ENCODE measurements around the gene TRAF3IP1. TPM values are rescaled to one million over a fixed set of nuclear protein-coding genes. Genes with fewer than 3 reads are reported as not detected.

The TRAF3IP1 gene
- total and polyA plus RNA-seq, 2 of the 13 experiments (the other 11 are each of a cell fraction or from before 2014, with no cell fraction given): 4.1 to 12.9 TPM

DNA sequence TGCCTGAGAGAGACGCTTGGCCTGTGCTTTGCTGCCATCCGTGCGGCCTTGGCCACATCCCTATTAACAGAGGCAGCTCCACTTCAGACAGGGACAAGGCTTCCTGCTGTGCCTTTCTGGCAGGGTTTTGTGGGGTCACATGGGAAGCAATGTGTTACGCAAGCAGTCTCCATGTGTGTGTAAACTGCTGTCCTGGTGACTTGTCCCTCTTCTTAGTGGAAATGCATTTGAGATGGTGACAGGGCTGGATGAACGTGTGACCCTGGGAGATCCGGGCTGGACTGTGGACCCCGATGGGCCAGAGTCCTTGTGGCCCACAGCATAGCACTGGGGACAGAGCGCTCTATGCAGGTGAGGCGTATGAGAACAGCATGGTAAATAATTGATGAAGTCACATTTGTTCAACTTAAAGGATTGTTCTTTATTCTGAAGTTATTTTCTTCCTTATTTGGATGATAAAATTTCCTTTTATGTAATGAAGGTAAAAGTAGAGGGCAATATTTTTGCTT, 129.6 kb downstream of the TRAF3IP1 start (continued):
- no peak for TF ChIP-seq IKZF4 (CRISPR knock-in tag; IDR thresholded peaks at IDR 0.05; ENCODE audit: borderline replicate concordance, low read depth, not compliant biosample characterization)
- TF ChIP-seq SUZ12 (IDR thresholded peaks at IDR 0.05; ENCODE audit: low read depth, low read length): no peak
- TF ChIP-seq PAX8 (CRISPR knock-in tag; IDR thresholded peaks at IDR 0.05; ENCODE audit: borderline replicate concordance): no peak; the same call in 1 of the 2 replicates
- 0 out of 2 replicates have a peak, but pooled peaks have one; percentile 50 for TF ChIP-seq TBP (CRISPR knock-in tag; IDR thresholded peaks at IDR 0.05)
- TF ChIP-seq YEATS4 (CRISPR knock-in tag; IDR thresholded peaks at IDR 0.05; ENCODE audit: borderline replicate concordance): peak; percentile 96
- TF ChIP-seq, protein P1, sequence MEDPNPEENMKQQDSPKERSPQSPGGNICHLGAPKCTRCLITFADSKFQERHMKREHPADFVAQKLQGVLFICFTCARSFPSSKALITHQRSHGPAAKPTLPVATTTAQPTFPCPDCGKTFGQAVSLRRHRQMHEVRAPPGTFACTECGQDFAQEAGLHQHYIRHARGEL (CRISPR knock-in tag; IDR thresholded peaks at IDR 0.05): no peak
- TF ChIP-seq ZMYM4 (CRISPR knock-in tag; IDR thresholded peaks at IDR 0.05): peak; percentile 99
- peak; percentile 93 for TF ChIP-seq ZMYM2 (CRISPR knock-in tag; IDR thresholded peaks at IDR 0.05)
- peak; percentile 55 for TF ChIP-seq YY1 (IDR thresholded peaks at IDR 0.05; ENCODE audit: insufficient read depth, insufficient replicate concordance, low read depth, low read length)
- TF ChIP-seq, protein P2, sequence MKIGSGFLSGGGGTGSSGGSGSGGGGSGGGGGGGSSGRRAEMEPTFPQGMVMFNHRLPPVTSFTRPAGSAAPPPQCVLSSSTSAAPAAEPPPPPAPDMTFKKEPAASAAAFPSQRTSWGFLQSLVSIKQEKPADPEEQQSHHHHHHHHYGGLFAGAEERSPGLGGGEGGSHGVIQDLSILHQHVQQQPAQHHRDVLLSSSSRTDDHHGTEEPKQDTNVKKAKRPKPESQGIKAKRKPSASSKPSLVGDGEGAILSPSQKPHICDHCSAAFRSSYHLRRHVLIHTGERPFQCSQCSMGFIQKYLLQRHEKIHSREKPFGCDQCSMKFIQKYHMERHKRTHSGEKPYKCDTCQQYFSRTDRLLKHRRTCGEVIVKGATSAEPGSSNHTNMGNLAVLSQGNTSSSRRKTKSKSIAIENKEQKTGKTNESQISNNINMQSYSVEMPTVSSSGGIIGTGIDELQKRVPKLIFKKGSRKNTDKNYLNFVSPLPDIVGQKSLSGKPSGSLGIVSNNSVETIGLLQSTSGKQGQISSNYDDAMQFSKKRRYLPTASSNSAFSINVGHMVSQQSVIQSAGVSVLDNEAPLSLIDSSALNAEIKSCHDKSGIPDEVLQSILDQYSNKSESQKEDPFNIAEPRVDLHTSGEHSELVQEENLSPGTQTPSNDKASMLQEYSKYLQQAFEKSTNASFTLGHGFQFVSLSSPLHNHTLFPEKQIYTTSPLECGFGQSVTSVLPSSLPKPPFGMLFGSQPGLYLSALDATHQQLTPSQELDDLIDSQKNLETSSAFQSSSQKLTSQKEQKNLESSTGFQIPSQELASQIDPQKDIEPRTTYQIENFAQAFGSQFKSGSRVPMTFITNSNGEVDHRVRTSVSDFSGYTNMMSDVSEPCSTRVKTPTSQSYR (CRISPR knock-in tag; IDR thresholded peaks at IDR 0.05; ENCODE audit: borderline replicate concordance): peak; percentile 86
- peak; percentile 99; the same call in 1 of the 2 replicates for TF ChIP-seq ZNF292 (CRISPR knock-in tag; IDR thresholded peaks at IDR 0.05; ENCODE audit: borderline replicate concordance, low read depth)
- TF ChIP-seq ZNF777 (CRISPR knock-in tag; IDR thresholded peaks at IDR 0.05): peak; percentile 42; the same call in 1 of the 2 replicates
- TF ChIP-seq GPN1 (CRISPR knock-in tag; IDR thresholded peaks at IDR 0.05; ENCODE audit: borderline replicate concordance): no peak
- TF ChIP-seq EZH2 (conservative IDR thresholded peaks at IDR 0.05; ENCODE audit: low read depth, low read length): no peak
- TF ChIP-seq ZNF121 (CRISPR knock-in tag; IDR thresholded peaks at IDR 0.05): peak; percentile 87
- no peak for TF ChIP-seq AGO1 (IDR thresholded peaks at IDR 0.05; ENCODE audit: low read depth, low read length, poor library complexity, severe bottlenecking)
- no peak for TF ChIP-seq ZSCAN20 (CRISPR knock-in tag; IDR thresholded peaks at IDR 0.05; ENCODE audit: borderline replicate concordance)
- peak; percentile 35; the same call in 1 of the 2 replicates for TF ChIP-seq ZNF547 (CRISPR knock-in tag; IDR thresholded peaks at IDR 0.05)
- TF ChIP-seq, protein P3, sequence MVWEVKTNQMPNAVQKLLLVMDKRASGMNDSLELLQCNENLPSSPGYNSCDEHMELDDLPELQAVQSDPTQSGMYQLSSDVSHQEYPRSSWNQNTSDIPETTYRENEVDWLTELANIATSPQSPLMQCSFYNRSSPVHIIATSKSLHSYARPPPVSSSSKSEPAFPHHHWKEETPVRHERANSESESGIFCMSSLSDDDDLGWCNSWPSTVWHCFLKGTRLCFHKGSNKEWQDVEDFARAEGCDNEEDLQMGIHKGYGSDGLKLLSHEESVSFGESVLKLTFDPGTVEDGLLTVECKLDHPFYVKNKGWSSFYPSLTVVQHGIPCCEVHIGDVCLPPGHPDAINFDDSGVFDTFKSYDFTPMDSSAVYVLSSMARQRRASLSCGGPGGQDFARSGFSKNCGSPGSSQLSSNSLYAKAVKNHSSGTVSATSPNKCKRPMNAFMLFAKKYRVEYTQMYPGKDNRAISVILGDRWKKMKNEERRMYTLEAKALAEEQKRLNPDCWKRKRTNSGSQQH (CRISPR knock-in tag; IDR thresholded peaks at IDR 0.05; ENCODE audit: low read depth): peak; percentile 96; the same call in 1 of the 2 replicates
- no peak for TF ChIP-seq XBP1 (CRISPR knock-in tag; IDR thresholded peaks at IDR 0.05)
- peak; percentile 82 for TF ChIP-seq ZNF761 (CRISPR knock-in tag; conservative IDR thresholded peaks at IDR 0.05)
- no peak for TF ChIP-seq NFATC3 (CRISPR knock-in tag; IDR thresholded peaks at IDR 0.05)
- TF ChIP-seq, protein P4, sequence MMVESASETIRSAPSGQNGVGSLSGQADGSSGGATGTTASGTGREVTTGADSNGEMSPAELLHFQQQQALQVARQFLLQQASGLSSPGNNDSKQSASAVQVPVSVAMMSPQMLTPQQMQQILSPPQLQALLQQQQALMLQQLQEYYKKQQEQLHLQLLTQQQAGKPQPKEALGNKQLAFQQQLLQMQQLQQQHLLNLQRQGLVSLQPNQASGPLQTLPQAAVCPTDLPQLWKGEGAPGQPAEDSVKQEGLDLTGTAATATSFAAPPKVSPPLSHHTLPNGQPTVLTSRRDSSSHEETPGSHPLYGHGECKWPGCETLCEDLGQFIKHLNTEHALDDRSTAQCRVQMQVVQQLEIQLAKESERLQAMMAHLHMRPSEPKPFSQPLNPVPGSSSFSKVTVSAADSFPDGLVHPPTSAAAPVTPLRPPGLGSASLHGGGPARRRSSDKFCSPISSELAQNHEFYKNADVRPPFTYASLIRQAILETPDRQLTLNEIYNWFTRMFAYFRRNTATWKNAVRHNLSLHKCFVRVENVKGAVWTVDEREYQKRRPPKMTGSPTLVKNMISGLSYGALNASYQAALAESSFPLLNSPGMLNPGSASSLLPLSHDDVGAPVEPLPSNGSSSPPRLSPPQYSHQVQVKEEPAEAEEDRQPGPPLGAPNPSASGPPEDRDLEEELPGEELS (CRISPR knock-in tag; IDR thresholded peaks at IDR 0.05): peak; percentile 98
- peak; percentile 92; the same call in 1 of the 2 replicates for TF ChIP-seq TOE1 (CRISPR knock-in tag; IDR thresholded peaks at IDR 0.05)
- TF ChIP-seq HNRNPUL1 (IDR thresholded peaks at IDR 0.05; ENCODE audit: low read depth, low read length): no peak
